ENCODE results near the gene CEACAM18.
"Not testable (repeated sequence)": the region's sequence is repeated elsewhere in the genome, so short reads cannot be mapped to it uniquely, and the experiment has no call there.

CEACAM18 gene

GRCh38 chr19:51462276-51462675, 16.1 kb upstream of the CEACAM18 start:
- DNase-seq, result no peak

- no peak for DNase-seq
These were observed 15.7 kb upstream of the CEACAM18 start for GRCh38 chr19:51462681-51463080.

GRCh38 chr19:51463976-51464581, 14.3 kb upstream of the CEACAM18 start:
- DNase-seq, result not testable (repeated sequence)

GRCh38 chr19:51466723-51467122, 11.6 kb upstream of the CEACAM18 start:
- no peak for DNase-seq

- DNase-seq, result no peak
These were observed 10.3 kb upstream of the CEACAM18 start for GRCh38 chr19:51467864-51468544.

GRCh38 chr19:51468545-51468920, 9.8 kb upstream of the CEACAM18 start:
- no peak for DNase-seq

- no peak for DNase-seq
These were observed 9.2 kb upstream of the CEACAM18 start for GRCh38 chr19:51469162-51469561.

GRCh38 chr19:51469629-51470028, 8.7 kb upstream of the CEACAM18 start:
- no peak for DNase-seq

GRCh38 chr19:51470966-51471365, 7.4 kb upstream of the CEACAM18 start:
- DNase-seq, result no peak

GRCh38 chr19:51471527-51471926, 6.8 kb upstream of the CEACAM18 start:
- DNase-seq, result no peak

- no peak for DNase-seq
These were observed 5.7 kb upstream of the CEACAM18 start for GRCh38 chr19:51472607-51473006.

- peak; percentile 40 for DNase-seq
These were observed 5.2 kb upstream of the CEACAM18 start for GRCh38 chr19:51473009-51473707.

- DNase-seq, result no peak
These were observed 2.2 kb upstream of the CEACAM18 start for GRCh38 chr19:51476164-51476563.

- no peak for DNase-seq
These were observed 995 bp upstream of the CEACAM18 start for GRCh38 chr19:51477344-51477743.

GRCh38 chr19:51479531-51480331, 1.4 kb downstream of the CEACAM18 start:
- no peak for DNase-seq

- DNase-seq, result no peak
These were observed 2.3 kb downstream of the CEACAM18 start for GRCh38 chr19:51480590-51480989.

GRCh38 chr19:51485960-51486660, 7.8 kb downstream of the CEACAM18 start:
- DNase-seq, result no peak

GRCh38 chr19:51488491-51488890, 10.2 kb downstream of the CEACAM18 start:
- no peak for DNase-seq

GRCh38 chr19:51489113-51489512, 10.8 kb downstream of the CEACAM18 start:
- DNase-seq, result no peak

GRCh38 chr19:51490676-51491075, 12.3 kb downstream of the CEACAM18 start:
- DNase-seq, result peak; percentile 1

GRCh38 chr19:51491586-51491985, 13.2 kb downstream of the CEACAM18 start:
- DNase-seq, result no peak

GRCh38 chr19:51493776-51494175, 15.4 kb downstream of the CEACAM18 start:
- DNase-seq, result no peak

- no peak for DNase-seq
These were observed 19.3 kb downstream of the CEACAM18 start for GRCh38 chr19:51497666-51498065.
